DMS 273 (cell line): ENCODE measurements around the gene ELP2.
"Not testable (repeated sequence)": the region's sequence is repeated elsewhere in the genome, so short reads cannot be mapped to it uniquely, and the experiment has no call there.

Source experiments
- DNase-seq: peaks from one replicate; lab custom pipeline; 2025; ENCODE audit not compliant: unreplicated experiment; lab: John Stamatoyannopoulos, UW

The ELP2 gene

GRCh38 chr18:36187193-36187825, 57.6 kb downstream of the ELP2 start, which contains the start of gene MOCOS:
Gene MOCOS, plus strand, starts transcription at chr18:36187497. Its CDS starts 43 bp downstream, at chr18:36187540.
- peak; percentile 77 for DNase-seq

DNA sequence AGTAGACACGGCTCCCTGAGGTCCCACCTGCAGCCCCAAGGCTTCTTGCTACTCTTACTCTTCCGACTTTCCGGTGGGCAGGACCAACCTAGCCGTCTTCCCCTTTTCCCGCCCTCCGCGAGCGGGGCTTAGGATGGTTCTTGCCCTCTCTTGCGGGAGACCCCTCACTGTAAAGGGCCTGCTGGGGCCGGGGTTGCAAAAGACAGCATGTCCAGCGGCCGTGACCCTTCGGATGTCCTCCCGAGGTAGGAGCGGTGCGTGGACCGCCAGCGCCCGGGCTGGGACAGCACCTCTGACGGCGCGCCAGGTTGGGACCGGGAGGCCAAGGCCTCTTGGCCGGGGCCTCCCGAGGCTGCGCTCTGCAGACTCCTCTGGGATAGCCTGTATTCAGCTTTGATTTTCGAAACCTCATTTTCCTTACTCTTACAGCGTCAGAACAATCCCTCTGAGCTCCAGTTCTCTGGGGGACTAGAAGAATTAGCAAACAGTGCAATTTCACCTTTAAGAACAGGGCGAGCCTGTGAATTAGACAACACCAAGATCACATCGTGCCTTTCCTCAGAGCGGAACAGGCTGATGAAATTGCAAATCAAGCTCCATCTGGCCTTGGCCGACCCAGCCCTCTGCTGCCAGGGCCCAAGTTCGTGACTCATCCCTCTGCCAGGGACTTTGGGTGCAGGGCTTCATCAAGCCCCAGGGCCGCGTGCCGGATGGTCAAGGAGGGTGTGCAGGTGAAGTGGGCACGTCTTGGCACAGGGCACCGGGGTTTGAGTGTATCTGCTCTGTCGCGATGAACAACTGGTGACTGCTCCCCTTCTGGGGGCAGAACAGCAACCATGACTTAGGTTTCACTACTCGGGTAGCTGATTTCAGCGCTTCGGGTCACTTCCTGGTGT, 58.4 kb downstream of the ELP2 start:
- peak; percentile 87 for DNase-seq

GRCh38 chr18:36188916-36189315, 59.2 kb downstream of the ELP2 start:
- no peak for DNase-seq

DNA sequence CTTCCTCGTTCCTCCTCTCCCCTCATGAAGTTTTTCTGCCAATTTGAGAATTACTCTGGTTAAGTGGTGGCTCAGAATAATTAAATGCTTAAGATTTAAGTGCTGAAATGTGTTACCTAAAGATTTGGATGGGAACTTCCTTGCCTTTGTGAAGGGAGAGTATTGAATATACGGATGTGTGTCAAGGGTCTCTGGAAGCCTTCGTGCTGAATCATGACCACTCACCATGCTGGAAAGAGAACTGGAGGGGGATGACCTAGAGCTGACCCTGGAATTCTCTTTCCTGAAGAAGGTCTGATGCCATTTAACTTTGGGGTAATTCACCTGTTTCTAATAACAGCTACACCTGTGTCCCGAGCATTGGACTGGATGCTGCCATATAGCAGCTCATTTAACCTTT, 59.8 kb downstream of the ELP2 start:
- DNase-seq = no peak

- no peak for DNase-seq
Observed at GRCh38 chr18:36191286-36191685, 61.6 kb downstream of the ELP2 start.

DNA sequence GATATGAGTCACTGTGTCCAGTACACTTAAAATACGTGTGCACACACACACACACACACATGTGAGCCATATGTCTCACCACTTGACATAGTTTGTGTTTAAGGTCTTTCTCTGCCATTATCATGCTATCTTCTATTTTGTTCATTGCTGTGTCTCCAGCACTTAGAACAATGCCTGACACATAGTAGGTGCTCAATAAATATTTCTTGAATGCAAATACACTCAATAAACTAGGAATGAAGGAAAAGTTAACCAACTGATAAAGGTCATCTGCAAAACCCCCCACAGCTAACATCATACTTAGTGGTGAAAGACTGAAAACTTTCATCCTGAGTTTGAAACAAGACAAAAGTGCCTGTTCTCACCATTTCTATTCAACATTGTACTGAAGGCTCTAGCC, 62.0 kb downstream of the ELP2 start:
- DNase-seq = no peak

GRCh38 chr18:36194600-36195315, 65.1 kb downstream of the ELP2 start:
- DNase-seq = no peak

DNA sequence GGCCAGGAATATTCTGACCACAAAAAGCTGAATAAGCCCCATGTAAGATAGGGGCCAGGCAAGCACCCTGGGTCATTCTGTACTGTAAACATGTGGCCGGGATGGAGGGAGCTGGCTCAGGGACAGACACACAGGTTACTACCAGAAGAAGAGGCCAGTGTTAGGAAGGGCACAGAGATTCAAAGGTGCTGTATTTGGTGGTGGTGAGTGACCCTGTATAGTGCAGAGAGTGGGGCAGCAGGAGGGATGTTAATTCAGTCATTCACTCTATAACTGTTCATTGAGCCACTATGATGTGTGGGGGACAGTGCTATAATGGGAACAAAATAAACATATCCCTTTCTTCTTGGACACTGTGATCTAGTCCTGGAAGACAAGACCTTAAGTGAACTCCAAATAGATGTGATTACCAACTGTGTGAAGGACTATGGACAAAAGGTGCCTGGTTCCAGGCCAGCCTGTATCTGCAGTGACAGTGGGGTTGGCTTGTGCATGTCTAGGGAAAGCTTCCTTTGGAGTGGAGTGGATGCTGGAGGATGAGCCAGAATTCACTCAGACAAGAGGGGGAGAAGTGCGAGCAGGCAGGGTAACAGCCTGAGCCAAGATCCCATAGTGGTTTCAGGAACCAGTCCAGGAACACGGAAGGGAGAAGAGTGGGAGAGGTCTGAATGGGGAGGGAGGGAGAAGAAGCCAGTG, 65.9 kb downstream of the ELP2 start:
- no peak for DNase-seq

DNA sequence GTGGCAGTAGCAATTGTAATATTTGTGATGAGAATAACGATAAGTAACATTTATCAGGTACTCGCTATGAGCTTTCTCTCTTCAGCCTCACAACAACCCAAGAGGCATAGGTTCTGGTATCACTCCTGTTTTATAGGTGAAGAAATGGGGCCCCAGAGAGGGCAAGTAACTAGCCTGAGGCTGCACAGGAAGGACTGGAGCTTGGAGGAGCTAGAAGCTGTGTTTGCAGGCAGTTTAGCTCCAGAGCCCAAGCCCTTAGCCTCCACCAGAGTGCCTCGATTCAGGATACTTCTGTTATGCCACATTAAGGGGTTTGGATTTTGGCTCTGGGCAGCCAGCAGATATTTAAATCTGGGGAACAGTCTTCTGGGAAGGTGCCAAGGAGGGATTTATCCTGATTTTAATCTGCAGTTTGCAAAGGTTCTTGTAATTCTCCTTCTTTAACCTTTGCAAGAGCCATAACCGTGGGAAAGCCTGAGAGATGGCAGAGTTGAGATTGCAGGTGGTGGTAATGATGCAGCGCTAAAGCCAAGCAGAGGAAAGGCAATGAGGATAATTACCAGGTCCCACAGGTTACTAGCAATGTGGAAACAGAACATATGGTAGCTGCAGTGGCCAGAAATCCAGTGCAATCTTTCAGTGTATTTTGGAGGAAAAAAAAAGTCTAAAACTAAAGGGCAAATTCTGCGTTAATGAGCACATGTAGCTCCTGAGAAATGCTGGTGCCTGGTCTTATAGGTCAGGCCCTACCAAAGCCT, 66.7 kb downstream of the ELP2 start:
- DNase-seq = peak; percentile 57

DNA sequence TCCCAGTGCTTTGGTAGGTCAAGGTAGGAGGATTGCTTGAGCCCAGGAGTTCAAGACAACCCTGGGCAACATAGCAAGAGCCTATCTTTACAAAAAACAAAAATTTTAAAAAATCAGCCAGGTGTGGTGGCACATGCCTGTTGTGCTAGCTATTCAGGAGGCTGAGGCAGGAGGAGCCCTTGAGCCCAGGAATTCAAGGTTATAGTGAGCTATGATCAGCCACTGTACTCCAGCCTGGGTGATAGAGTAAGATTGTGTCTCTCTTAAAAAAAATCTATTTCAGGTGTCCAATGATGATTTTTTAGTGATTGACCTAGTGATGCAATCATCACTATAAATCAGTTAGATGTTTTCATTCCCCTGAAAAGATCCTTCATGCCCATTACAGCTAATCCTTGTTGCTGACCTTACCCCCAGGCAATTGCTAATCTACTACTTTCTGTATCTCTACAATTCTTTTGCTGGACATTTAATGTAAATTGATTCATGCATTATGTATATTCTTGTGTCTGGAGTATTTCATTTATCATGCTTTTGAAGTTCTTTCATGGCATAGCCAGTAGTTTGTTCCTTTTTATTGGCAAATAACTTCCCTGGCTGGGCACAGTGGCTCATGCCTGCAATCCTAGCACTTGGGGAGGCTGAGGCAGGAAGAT, 67.9 kb downstream of the ELP2 start:
- no peak for DNase-seq

DNA sequence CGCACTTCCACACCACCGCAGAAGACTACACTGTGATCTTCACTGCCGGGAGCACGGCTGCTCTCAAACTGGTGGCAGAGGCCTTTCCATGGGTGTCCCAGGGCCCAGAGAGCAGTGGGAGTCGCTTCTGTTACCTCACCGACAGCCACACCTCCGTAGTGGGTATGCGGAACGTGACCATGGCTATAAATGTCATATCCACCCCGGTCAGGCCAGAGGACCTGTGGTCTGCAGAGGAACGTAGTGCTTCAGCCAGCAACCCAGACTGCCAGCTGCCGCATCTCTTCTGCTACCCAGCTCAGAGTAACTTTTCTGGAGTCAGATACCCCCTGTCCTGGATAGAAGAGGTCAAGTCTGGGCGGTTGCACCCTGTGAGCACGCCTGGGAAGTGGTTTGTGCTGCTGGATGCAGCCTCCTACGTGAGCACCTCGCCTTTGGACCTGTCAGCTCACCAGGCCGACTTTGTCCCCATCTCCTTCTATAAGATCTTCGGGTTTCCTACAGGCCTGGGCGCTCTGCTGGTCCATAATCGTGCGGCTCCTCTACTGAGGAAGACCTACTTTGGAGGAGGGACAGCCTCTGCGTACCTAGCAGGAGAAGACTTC, 70.1 kb downstream of the ELP2 start:
- no peak for DNase-seq

GRCh38 chr18:36200354-36200771, 70.7 kb downstream of the ELP2 start:
- no peak for DNase-seq

GRCh38 chr18:36201765-36202164, 72.1 kb downstream of the ELP2 start:
- DNase-seq = no peak

GRCh38 chr18:36203360-36203895, 73.7 kb downstream of the ELP2 start:
- DNase-seq = no peak

DNA sequence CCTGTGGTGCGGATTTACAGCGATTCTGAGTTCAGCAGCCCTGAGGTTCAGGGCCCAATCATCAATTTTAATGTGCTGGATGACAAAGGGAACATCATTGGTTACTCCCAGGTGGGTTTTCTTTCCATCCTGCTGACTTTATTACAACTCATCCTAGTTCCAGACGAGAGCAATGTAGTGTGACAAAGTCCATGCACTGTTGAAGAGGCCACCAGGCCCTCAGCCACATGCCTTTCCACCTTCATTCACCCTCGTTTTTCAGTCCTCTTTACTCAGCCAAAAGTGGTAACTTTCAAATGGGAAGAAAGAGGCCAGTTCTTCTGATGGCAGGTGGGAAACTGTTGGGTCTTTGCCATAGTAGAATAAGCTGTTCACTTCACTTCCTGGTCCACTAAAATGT, 75.5 kb downstream of the ELP2 start:
- DNase-seq = no peak

DNA sequence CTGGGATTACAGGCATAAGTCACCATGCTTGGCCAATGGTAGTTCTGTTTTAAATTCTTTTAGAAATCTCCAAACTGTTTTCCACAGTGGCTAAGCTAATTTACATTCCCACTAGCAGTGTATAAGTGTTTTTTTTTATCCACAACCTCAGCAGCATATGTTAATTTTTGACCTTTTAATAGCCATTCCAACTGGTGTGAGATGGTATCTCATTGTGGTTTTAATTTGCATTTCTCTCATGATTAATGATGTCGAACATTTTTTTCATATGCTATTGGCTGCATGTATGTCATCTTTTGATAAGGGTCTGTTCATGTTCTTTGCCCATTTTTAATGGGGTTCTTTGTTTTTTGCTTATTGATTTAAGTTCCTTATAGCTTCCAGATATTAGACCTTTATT, 77.6 kb downstream of the ELP2 start:
- no peak for DNase-seq

GRCh38 chr18:36207969-36208368, 78.3 kb downstream of the ELP2 start:
- not testable (repeated sequence) for DNase-seq

DNA sequence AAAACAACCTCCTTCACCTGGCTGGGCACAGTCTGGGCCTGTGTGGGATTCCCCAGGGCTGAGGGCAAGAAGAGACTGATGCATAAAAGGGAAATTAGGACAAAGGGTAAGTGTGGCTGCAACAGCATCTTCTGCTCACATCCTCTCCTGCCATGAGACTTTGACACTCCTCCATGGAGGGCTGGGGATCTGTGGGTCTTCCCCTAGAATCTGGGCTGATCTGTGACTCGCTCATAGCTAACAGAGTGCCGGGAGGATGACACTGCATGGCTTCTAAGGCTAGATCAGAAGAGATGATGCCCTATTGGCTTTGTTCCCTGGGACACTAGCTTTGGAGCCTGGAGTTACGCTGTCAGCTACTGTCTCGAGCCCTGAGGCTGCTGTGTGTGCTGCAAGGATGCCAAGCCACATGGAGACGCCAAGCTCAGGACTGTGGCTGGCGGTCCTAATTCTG, 81.9 kb downstream of the ELP2 start:
- no peak for DNase-seq
